DOHH2 (cell line): ENCODE results near the gene FGF3.

Source experiments
- H3F3A ChIP-seq: fragments of 200-600 bp; sonication (generic), shearing (Covaris generic); 2 replicates; pipeline ENCODE4 v1.6.0; 2016; ENCODE audit warnings: antibody characterized with exemption, mild to moderate bottlenecking; ENCODE audit not compliant: control insufficient read depth, insufficient read depth
- H3K27ac ChIP-seq: fragments of 200-600 bp; sonication (generic); 2 replicates; pipeline ENCODE4 v1.5.1; 2014; ENCODE audit warnings: low read depth, mild to moderate bottlenecking, low read length, moderate library complexity
- H3K27me3 ChIP-seq: fragments of 200-600 bp; sonication (generic); 2 replicates; pipeline ENCODE4 v1.6.1; 2014; ENCODE audit warnings: mild to moderate bottlenecking, low read length, mixed read lengths; ENCODE audit not compliant: control insufficient read depth
- H3K36me3 ChIP-seq: fragments of 200-600 bp; sonication (generic); 2 replicates; pipeline ENCODE4 v1.6.1; 2014; ENCODE audit warnings: mild to moderate bottlenecking, low read length, moderate library complexity, mixed read lengths; ENCODE audit not compliant: control insufficient read depth
- H3K4me1 ChIP-seq: fragments of 200-600 bp; sonication (generic); 2 replicates; pipeline ENCODE4 v1.6.1; 2014; ENCODE audit warnings: mild to moderate bottlenecking, low read length, mixed read lengths; ENCODE audit not compliant: control insufficient read depth
- H3K4me2 ChIP-seq: fragments of 200-600 bp; sonication (generic); 2 replicates; pipeline ENCODE4 v1.6.0; 2014; ENCODE audit warnings: mild to moderate bottlenecking, low read length, moderate library complexity
- H3K4me3 ChIP-seq: fragments of 200-600 bp; sonication (generic); 2 replicates; pipeline ENCODE4 v1.5.1; 2014; ENCODE audit warnings: mild to moderate bottlenecking, low read length, mixed read lengths
- H3K79me2 ChIP-seq: fragments of 200-600 bp; sonication (generic); 2 replicates; pipeline ENCODE4 v1.6.1; 2014; ENCODE audit warnings: mild to moderate bottlenecking, low read length, mixed read lengths; ENCODE audit not compliant: control insufficient read depth
- H3K9me2 ChIP-seq: fragments of 200-600 bp; sonication (generic); replicated peaks from 2 replicates; pipeline ENCODE4 v1.6.1; 2014; ENCODE audit warnings: mild to moderate bottlenecking, low read length, mixed read lengths; ENCODE audit not compliant: control insufficient read depth
- H3K9me3 ChIP-seq: fragments of 200-600 bp; sonication (generic); 2 replicates; pipeline ENCODE4 v1.6.1; 2014; ENCODE audit warnings: antibody characterized with exemption, low read length, mixed read lengths; ENCODE audit not compliant: control insufficient read depth, insufficient read depth
- H4K20me1 ChIP-seq: fragments of 200-600 bp; sonication (generic); 2 replicates; pipeline ENCODE4 v1.6.0; 2014; ENCODE audit warnings: low read depth, mild to moderate bottlenecking, antibody characterized with exemption, low read length, moderate library complexity; ENCODE audit not compliant: control insufficient read depth, insufficient read depth
- CTCF ChIP-seq: fragments of 200-600 bp; sonication (generic); IDR thresholded peaks from one replicate; pipeline ENCODE4 v1.5.1; 2014; ENCODE audit warnings: antibody characterized with exemption, mild to moderate bottlenecking, low read depth, low read length; ENCODE audit not compliant: poor library complexity, severe bottlenecking
- EZH2phosphoT487 ChIP-seq: fragments of 200-600 bp; sonication (generic); IDR thresholded peaks from 2 replicates; pipeline ENCODE4 v1.6.1; 2017; ENCODE audit warnings: borderline replicate concordance, mild to moderate bottlenecking, antibody characterized with exemption, low read length, moderate library complexity, mixed read lengths

The FGF3 gene

GRCh38 chr11:69862331-69862771 lies 43.1 kb upstream of the FGF3 start:
- Histone ChIP-seq H3K27me3 (no peaks in the 10 kb centered on the region), H3K4me3 (no peak overlapping the region), H3K9me2 (no peaks in the 10 kb centered on the region), H3K36me3 (no peaks in the 10 kb centered on the region), H3K4me2 (no peak overlapping the region), H3K27ac (no peak overlapping the region), H3K79me2 (no peaks in the 10 kb centered on the region), H3F3A (no peaks in the 10 kb centered on the region), H3K4me1 (peaks cover 4% of the 10 kb centered on the region), H3K9me3 (no peaks in the 10 kb centered on the region), H4K20me1 (no peaks in the 10 kb centered on the region)
- TF ChIP-seq CTCF = no peak
- TF ChIP-seq EZH2phosphoT487 = no peak

- no peaks in the 10 kb centered on the region for H3K9me3 ChIP-seq
- no peak overlapping the region for H3K4me2 ChIP-seq
- H3K27ac ChIP-seq = no peak overlapping the region
- no peaks in the 10 kb centered on the region for H3F3A ChIP-seq
- no peaks in the 10 kb centered on the region for H3K36me3 ChIP-seq
- H4K20me1 ChIP-seq = no peaks in the 10 kb centered on the region
- H3K4me1 ChIP-seq = peaks cover 8% of the 10 kb centered on the region
- no peaks in the 10 kb centered on the region for H3K27me3 ChIP-seq
- no peaks in the 10 kb centered on the region for H3K9me2 ChIP-seq
- TF ChIP-seq EZH2phosphoT487 (no peak), CTCF (no peak)
- no peak overlapping the region for H3K4me3 ChIP-seq
- no peaks in the 10 kb centered on the region for H3K79me2 ChIP-seq
Observed at GRCh38 chr11:69861901-69862300, 42.7 kb upstream of the FGF3 start.

- H3K36me3 ChIP-seq = no peaks in the 10 kb centered on the region
- H3K4me2 ChIP-seq = no peak overlapping the region
- no peaks in the 10 kb centered on the region for H3K9me2 ChIP-seq
- H3K9me3 ChIP-seq = no peaks in the 10 kb centered on the region
- no peak overlapping the region for H3K4me3 ChIP-seq
- no peaks in the 10 kb centered on the region for H3F3A ChIP-seq
- H3K27me3 ChIP-seq = no peaks in the 10 kb centered on the region
- no peaks in the 10 kb centered on the region for H3K79me2 ChIP-seq
- peaks cover 9% of the 10 kb centered on the region for H3K4me1 ChIP-seq
- H4K20me1 ChIP-seq = no peaks in the 10 kb centered on the region
- H3K27ac ChIP-seq = no peak overlapping the region
- TF ChIP-seq CTCF = no peak
- no peak for TF ChIP-seq EZH2phosphoT487
Observed at GRCh38 chr11:69860796-69861445, 41.7 kb upstream of the FGF3 start.
